GM18907 (cell line): ENCODE measurements around the gene FLVCR1.

Source experiments
- ATAC-seq: cut with Tn5 transposase; IDR thresholded peaks from one replicate; pipeline ENCODE4 v1.9.1; 2021; ENCODE audit warnings: mild to moderate bottlenecking, moderate library complexity; ENCODE audit not compliant: unreplicated experiment

Gene FLVCR1

DNA sequence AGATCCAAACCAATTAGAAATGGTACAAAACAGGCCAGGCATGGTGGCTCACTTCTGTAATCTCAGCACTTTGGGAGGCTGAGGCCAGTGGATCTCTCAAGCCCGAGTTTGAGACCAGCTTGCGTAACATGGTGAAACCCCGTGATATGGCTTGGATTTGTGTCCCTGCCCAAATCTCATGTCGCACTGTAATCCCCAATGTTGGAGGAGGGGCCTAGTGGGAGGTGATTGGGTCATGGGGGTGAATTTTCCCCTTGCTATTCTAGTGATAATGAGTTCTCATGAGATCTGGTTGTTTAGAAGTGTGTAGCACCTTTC, 85.3 kb downstream of the FLVCR1 start:
- no peak for ATAC-seq

- ATAC-seq: peak; percentile 54
These were observed 86.3 kb downstream of the FLVCR1 start for GRCh38 chr1:212944229-212944901.

GRCh38 chr1:212945056-212945455, 87.0 kb downstream of the FLVCR1 start:
- no peak for ATAC-seq

DNA sequence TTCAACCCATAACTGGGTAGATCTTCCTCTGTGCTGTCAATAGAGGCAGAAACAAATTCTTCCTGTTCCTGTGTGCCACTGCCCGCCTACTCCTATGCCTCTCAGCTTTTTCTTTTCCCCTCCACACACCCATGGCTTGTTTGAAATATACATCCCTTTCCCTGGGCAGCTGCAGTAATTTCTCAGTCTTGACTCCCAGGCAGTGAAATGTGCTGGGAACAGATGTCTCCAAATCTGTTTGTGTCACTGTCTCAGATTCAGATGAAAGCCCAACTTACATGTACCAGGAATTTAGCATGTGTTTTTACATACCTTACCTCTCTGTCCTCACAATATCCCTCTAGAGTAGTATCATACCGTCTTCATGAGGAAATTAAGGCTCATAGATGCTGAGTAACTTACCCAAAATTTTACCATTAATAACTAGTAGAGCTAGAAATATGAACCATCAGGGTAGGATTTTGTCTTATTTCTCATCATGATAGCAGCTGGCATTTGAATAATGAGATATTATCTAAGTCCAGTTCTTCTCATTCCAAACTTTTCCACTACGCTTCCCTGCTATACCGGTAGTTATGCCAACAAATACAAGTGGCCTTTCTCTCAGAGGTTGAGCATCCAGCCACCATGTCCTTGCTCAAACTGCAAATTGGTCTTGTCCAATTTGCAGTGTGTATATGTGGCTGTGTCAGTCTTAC, 87.5 kb downstream of the FLVCR1 start:
- ATAC-seq: no peak

GRCh38 chr1:212946872-212947271, 88.8 kb downstream of the FLVCR1 start:
- no peak for ATAC-seq
